Body of pancreas (tissue), 4 donors: Measurements from ENCODE around the gene GUCA1A. TPM values are rescaled to one million over a fixed set of nuclear protein-coding genes. Genes with fewer than 3 reads are reported as not detected.

Experiments
- ATAC-seq: fragments of 150-250 bp; one replicate; pipeline ENCODE4 v1.9.1; 2016
- DNase-seq, 4 donors: peaks; one replicate each; pipeline ENCODE4 v3.0.0-alpha.2; 2019
- H3K27ac ChIP-seq, 4 donors: fragments of 200-600 bp; sonication (generic); 1 replicate in 3 of 4; 2 replicates in 1 of 4; pipeline versions ENCODE4 v1.5.1 to v1.6.1; 2016 to 2019; ENCODE audit warnings: mild to moderate bottlenecking in 1 of 4, mixed read lengths in 1 of 4, moderate library complexity in 1 of 4
- H3K27me3 ChIP-seq, 2 donors: fragments of 200-600 bp; sonication (generic); one replicate each; pipeline ENCODE4 v1.6.0; 2016; ENCODE audit warnings: mild to moderate bottlenecking in 1 of 2
- H3K36me3 ChIP-seq, 2 donors: fragments of 200-600 bp; sonication (generic); replicated peaks in 1 of 2; 2 replicates each; pipeline ENCODE4 v1.5.1; 2016; ENCODE audit warnings: low read depth in 2 of 2; ENCODE audit not compliant: insufficient read depth in 1 of 2
- H3K4me1 ChIP-seq: fragments of 200-600 bp; sonication (generic); one replicate; pipeline ENCODE4 v1.6.0; 2016
- H3K4me3 ChIP-seq, 2 donors: fragments of 200-600 bp; sonication (generic); 1 replicate in 1 of 2; 2 replicates in 1 of 2; pipeline ENCODE4 v1.5.1; 2016 to 2019
- H3K9me3 ChIP-seq, 3 donors: fragments of 200-600 bp; sonication (generic); 1 replicate in 2 of 3; 2 replicates in 1 of 3; pipeline ENCODE4 v1.5.1; 2016
- CTCF ChIP-seq, 7 experiments: fragments of 450-650 bp in 4 of 7; fragments of 200-600 bp in 3 of 7; sonication (generic) in 3 of 7; IDR thresholded peaks; one replicate each; pipeline ENCODE4 v1.5.1; 2016 to 2019; ENCODE audit warnings: antibody characterized with exemption in 7 of 7
- POLR2A ChIP-seq, 3 donors: fragments of 450-650 bp; IDR thresholded peaks; one replicate each; pipeline ENCODE4 v1.6.1; 2016; ENCODE audit warnings: antibody characterized with exemption in 3 of 3, mild to moderate bottlenecking in 2 of 3
- WGBS, 2 donors: methylation state at CpG; one replicate each; pipeline ENCODE4 v1.1.5; 2017; 5-methylcytosine and 5-hydroxymethylcytosine counted together
- intact Hi-C: fragments of 100-400 bp; cut with DNase I; formaldehyde crosslinking; loops from one replicate; pipeline ENCODE4 v1.15.1; 2023
- total RNA-seq, 2 donors: library from RNA; depleted of rRNA; stranded (reverse); fragments of >200 nt; gene quantifications; one replicate each; pipeline ENCODE4 v1.1.0, GENCODE V29; 2016

GUCA1A gene
- total RNA-seq, 2 donors from 2014 or later, result not detected

GRCh38 chr6:42226645-42227143, 53.5 kb downstream of the GUCA1A start:
- DNase-seq, result peak in 1 of 4 donors; percentile 13
- H3K27ac ChIP-seq, result peak overlapping the region in 3 of 4 donors; percentile 54 to 61 (median 60)
- intact Hi-C loops, result no loop called here
- no peaks in the 10 kb centered on the region for H3K36me3 ChIP-seq
- peaks cover 15% of the 10 kb centered on the region for H3K4me1 ChIP-seq
- no peaks in the 10 kb centered on the region for H3K9me3 ChIP-seq
- 43 to 55% methylated on average over 4 to 8 of the region's 8 CpGs for WGBS, 2 donors
- ATAC-seq, result peak; percentile 59
- H3K4me3 ChIP-seq, result no peak overlapping the region
- H3K27me3 ChIP-seq, result no peaks in the 10 kb centered on the region
- no peak for TF ChIP-seq POLR2A (IDR thresholded peaks at IDR 0.05)
- no peak for TF ChIP-seq CTCF (IDR thresholded peaks at IDR 0.05)

- no peaks in the 10 kb centered on the region for H3K9me3 ChIP-seq
- peak overlapping the region in 3 of 4 donors; percentile 54 to 61 (median 60) for H3K27ac ChIP-seq
- ATAC-seq (peak; percentile 41), DNase-seq (peak in 3 of 4 donors; percentile 17 to 34 (median 19))
- no peak for TF ChIP-seq POLR2A (IDR thresholded peaks at IDR 0.05)
- TF ChIP-seq CTCF (IDR thresholded peaks at IDR 0.05), result no peak
- no peaks in the 10 kb centered on the region for H3K36me3 ChIP-seq
- peaks cover 15% of the 10 kb centered on the region for H3K4me1 ChIP-seq
- no peak overlapping the region for H3K4me3 ChIP-seq
- H3K27me3 ChIP-seq, result no peaks in the 10 kb centered on the region
- WGBS, 2 donors, result 46% methylated on average over 9 of the region's 9 CpGs
- intact Hi-C loops, result no loop called here
These were observed 54.1 kb downstream of the GUCA1A start for GRCh38 chr6:42227173-42227850.

- no peak for TF ChIP-seq POLR2A (IDR thresholded peaks at IDR 0.05)
- TF ChIP-seq CTCF (IDR thresholded peaks at IDR 0.05), result no peak
These were observed 55.1 kb downstream of the GUCA1A start for GRCh38 chr6:42228305-42228704.

More at GRCh38 chr6:42228305-42228704, 55.1 kb downstream of the GUCA1A start:
- Histone ChIP-seq H3K4me1 (peaks cover 15% of the 10 kb centered on the region), H3K9me3 (no peaks in the 10 kb centered on the region), H3K4me3 (no peak overlapping the region), H3K27me3 (no peaks in the 10 kb centered on the region), H3K27ac (no peak overlapping the region), H3K36me3 (no peaks in the 10 kb centered on the region)
- ATAC-seq (no peak), DNase-seq (no peak)
- intact Hi-C loops, result no loop called here
- 79 to 85% methylated on average over 15 of the region's 15 CpGs for WGBS, 2 donors

Other genes starting within 250 kb of the GUCA1A start
- 10 to 100 TPM; 73.2 to 91.0 TPM for gene CCND3, start 231.6 kb upstream of the GUCA1A start, total RNA-seq
- 10 to 100 TPM in 1 of 2 donors, 1 to 10 TPM in 1; 7.6 to 18.2 TPM for gene TAF8, start 122.8 kb upstream of the GUCA1A start, total RNA-seq
- 10 to 100 TPM; 22.1 to 26.0 TPM for gene C6orf132, start 30.7 kb upstream of the GUCA1A start, total RNA-seq
- not detected for gene GUCA1B, start 21.6 kb downstream of the GUCA1A start, total RNA-seq
- 10 to 100 TPM in 1 of 2 donors, 1 to 10 TPM in 1; 8.9 to 14.0 TPM for gene MRPS10, start 44.5 kb downstream of the GUCA1A start, total RNA-seq